HG02852 (cell line): ENCODE results near the gene MGAT5.

Experiments used
- ATAC-seq: cut with Tn5 transposase; IDR thresholded peaks from one replicate; pipeline ENCODE4 v1.9.1; 2021; ENCODE audit warnings: mild to moderate bottlenecking, moderate library complexity; ENCODE audit not compliant: unreplicated experiment

MGAT5 gene

GRCh38 chr2:134411279-134411827 is 157.5 kb downstream of the MGAT5 start:
- ATAC-seq = no peak

DNA sequence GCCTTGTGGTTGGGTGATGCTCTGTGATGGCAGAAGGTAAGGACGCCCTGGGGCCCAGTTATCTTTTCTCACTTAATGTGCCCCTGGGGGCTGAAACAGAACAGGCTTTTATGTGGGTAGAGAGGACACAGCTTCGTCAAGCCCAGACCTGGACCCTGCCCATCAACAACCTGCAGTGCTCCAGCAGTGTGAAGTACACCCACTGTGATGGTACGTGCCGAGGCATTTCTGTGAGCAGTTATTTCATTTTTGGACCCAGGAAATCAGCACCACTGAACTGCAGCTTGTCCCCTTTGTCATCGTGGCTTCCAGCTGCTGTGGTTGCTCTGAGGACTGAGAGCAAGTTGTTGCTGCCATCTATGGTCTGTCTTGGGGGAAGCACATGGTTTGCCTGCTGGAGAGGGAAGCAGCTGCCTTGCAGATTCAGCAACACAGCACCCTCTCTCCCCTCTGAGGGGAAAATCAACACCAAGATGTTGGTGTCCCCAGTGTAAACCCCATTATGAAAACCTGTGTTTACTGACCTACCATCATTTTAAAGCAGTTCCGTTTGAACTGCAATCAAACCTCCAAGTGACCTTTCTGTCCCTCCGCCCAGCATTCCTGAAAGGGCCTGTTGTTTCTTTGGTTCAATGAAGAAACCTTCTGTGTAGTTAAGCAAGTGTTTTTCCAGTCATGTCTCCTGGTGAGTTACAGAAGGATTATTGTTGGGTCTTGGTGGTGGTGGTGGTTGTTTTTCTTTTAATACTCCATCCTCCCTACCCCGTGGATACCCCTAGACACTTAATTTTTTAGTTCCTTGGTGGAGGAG is 158.2 kb downstream of the MGAT5 start:
- ATAC-seq = peak; percentile 97

GRCh38 chr2:134412639-134412999 is 158.7 kb downstream of the MGAT5 start:
- ATAC-seq = no peak

GRCh38 chr2:134413430-134413829 is 159.6 kb downstream of the MGAT5 start:
- no peak for ATAC-seq

- no peak for ATAC-seq
Observed at GRCh38 chr2:134413912-134414311, 160.0 kb downstream of the MGAT5 start.

- no peak for ATAC-seq
Observed at GRCh38 chr2:134416018-134416417, 162.1 kb downstream of the MGAT5 start.

DNA sequence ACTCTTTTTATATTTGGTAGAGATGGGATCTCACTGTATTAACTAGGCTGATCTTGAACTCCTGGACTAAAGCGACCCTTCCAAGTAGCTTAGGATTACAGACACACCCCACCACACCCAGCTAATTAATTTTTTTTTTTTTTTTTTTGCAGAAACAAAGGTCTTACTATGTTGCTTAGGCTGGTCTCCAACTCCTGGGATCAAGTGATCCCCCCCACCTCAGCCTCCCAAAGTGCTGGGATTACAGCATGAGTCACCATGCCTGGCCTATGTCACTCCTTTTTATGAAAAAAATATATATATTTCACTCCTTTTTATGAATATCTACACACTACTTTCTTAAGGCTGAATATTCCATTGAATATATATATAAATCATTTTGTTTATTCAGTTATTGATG is 162.8 kb downstream of the MGAT5 start:
- ATAC-seq = no peak

DNA sequence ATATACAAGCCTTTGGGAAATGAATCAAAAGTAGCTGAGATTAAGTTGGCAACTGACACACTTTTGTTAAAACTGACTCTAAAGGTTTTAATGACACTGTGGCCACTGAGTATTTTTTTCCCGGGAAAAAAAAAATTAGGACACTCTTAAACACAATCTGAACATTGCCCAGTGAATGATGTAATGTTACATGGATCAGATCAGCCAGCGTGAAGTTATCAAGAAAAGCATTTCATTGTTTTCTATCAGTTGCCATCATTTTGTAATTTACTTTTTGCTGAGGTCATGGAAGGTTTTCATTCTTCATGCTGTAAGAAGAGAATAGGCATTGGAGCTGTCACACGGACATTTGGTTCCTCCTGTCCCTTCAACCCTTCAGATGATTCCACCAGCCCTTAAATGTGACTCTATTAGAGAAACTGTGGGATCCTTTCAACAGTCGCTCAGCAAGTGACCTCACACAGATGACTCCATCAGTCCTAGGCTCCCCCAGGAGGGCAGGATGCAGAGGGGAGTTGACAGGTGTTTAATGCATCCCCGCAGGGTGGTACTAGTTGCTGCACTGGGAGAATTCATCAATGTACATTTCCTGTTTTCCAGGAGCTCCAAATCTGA is 164.2 kb downstream of the MGAT5 start:
- ATAC-seq = no peak

DNA sequence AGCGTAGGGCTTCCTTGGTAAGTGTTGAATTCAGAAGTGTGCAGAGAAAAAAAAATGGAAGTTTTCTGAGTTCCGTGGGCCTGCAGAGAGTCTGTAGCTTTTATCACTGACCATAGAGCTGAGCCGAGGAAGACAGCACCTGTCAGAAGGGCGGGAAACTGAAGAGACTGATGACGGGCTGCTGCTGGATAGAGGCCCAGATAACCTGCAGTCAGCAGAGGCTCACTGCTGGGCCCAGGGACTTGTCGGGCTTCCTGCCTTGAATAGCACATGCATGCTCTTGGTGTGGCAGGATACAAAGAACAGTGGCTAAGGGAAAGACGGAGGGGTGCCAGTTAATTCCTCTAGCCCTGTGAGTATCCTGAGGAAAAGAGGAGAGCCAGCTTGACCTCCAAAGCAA is 166.4 kb downstream of the MGAT5 start:
- ATAC-seq = no peak

GRCh38 chr2:134420920-134421319 is 167.0 kb downstream of the MGAT5 start:
- no peak for ATAC-seq

DNA sequence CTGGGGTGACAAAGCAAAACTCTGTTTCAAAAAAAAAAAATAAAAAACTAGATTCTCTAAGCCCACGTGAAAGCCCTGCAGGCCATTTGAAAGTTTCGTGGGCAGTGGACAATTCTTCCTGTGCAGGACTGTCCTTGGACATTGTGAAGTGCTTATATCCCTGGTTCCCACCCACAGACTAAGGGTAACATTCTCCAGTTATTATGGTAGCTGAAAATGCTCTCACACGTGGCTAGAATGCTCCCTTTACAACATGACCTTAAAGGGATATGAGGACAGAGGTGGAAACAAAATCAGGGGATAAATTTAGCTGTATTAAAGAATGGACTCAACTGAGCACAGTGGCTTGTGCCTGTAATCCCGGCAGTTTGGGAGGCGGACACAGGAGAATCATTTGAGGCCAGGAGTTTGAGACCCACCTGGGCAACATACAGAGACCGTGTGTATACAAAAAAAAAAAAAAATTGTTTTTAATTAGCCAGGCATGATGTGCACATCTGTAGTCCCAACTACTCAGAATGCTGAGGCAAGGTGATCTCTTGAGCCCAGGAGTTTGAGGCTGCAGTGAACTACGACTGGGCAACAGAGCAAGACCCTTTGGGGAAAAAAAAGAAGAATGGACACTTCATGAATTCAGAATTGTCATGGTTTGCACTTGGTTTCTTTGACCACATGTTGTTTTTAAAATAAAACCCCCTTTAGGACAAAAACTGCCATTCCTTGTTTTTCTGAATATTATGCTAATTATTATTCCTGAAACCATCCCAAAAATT is 167.9 kb downstream of the MGAT5 start:
- ATAC-seq = no peak

GRCh38 chr2:134425724-134426496 is 172.0 kb downstream of the MGAT5 start:
- no peak for ATAC-seq

DNA sequence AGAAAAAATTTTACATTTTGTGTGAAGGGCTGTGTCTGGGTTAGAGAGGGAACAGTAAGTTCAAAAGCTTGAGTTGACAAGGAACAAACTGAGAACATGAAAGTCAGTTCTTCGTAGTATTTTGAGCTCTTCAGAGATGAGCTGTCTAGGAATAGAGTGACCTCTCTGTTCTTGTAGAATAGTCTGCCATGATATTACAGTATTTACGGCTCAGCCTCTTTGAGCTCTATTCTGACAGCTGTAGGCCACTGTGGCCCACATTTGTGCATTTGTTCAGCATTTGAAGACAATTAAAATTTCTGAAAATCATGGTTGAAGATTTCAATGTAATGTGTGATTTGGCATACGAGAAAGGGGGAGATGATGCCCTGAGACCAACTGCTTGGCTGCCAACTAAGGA is 172.8 kb downstream of the MGAT5 start:
- no peak for ATAC-seq

- ATAC-seq = no peak
Observed at GRCh38 chr2:134429886-134430285, 176.0 kb downstream of the MGAT5 start.

- ATAC-seq = no peak
Observed at GRCh38 chr2:134431838-134432434, 178.1 kb downstream of the MGAT5 start.

DNA sequence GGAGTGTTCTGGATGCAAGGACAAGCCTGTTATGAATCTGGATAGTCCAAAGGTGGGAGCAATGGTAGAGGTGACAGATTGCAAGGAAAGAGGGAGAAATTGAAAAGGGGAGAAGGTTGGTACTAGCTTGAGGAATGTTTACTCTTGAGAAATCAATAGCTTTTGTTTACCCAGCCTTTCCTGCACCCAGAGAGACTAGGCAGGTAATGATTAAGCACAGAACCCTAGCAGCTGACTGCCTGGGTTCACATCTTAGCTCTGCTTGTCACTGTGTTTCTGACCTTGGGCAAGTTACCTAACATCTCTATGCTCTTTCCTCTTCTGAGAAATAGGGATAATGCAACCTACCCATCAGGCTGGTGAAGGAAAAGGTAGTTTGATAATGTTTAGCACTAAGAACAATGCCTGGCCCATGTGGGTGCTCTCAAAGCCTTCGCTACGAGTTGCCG is 178.6 kb downstream of the MGAT5 start:
- no peak for ATAC-seq

- no peak for ATAC-seq
Observed at GRCh38 chr2:134433469-134433868, 179.6 kb downstream of the MGAT5 start.

- ATAC-seq = no peak
Observed at GRCh38 chr2:134433979-134434378, 180.1 kb downstream of the MGAT5 start.

- ATAC-seq = no peak
Observed at GRCh38 chr2:134435505-134435904, 181.6 kb downstream of the MGAT5 start.

- ATAC-seq = no peak
Observed at GRCh38 chr2:134435936-134436335, 182.1 kb downstream of the MGAT5 start.
